ENCODE results near the gene LAMA2.

LAMA2 gene

DNA sequence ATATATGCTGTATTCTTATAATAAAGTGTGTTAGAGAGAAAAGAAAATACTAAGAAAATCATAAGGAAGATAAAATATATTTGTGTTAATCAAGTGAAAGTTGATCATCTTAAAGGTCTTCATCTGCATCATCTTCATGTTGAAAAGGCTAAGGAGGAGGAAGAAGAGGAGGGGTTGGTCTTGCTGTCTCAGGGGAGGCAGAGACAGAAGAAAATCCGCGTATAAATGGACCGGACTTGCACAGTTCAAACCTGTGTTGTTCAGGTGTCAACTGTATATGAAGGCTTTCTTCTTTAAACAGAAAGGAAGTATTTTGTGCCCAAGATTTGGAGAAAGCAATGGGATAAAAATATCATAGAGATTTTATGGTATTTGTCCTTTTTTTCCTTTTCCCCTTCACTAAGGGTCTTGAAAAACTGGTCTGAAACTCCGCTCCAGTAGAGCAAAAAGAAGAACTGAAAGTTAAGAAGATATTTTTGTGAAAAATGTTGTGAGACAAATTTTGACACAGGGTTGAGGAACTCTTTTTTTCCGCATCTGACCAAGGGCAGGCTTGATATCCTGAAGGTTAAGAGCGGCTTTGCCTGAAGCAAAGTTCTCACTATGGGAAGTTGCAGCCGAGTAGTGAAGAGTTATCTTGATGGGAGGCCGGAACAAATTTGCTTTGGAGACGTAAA, 350.7 kb downstream of the LAMA2 start:
- no peak for DNase-seq

DNA sequence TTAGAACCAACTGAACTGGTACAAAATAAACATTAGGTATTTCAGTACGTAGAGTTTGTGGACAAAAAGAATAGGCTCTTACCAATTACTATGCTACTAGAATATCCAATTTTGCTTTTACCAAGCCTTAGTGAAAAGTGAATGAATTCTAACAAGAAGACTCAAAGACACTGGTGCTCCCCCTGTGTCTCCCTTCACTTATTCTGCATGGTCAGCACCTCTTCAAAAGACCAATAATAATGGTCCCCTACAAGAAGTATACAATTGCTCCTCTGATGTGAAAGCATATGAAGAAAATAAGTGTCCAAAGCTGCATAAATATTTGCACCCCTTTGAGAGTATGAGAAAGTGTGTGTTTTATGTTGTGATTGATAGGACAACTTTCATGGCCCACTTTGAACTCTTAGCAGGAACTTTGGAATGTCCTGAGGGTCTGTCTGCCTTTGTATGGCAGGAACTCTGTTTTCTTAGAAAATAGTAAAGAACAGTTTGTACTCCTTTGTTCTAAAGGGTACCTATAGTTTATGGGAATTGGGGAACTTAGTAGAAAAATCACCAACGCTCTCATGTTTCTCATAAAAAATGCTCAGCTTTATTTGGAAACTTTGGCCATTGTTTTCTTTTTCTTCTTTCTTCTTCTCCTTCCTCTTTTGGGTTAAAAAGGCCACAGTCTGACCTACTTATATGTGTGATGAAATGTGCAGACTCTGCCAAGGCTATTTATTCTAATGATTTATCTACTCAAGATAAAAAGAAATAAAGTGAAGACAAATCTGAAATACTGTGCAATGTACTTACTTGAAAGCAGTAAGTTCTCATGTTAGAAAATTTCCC, 352.4 kb downstream of the LAMA2 start:
- no peak for DNase-seq

DNA sequence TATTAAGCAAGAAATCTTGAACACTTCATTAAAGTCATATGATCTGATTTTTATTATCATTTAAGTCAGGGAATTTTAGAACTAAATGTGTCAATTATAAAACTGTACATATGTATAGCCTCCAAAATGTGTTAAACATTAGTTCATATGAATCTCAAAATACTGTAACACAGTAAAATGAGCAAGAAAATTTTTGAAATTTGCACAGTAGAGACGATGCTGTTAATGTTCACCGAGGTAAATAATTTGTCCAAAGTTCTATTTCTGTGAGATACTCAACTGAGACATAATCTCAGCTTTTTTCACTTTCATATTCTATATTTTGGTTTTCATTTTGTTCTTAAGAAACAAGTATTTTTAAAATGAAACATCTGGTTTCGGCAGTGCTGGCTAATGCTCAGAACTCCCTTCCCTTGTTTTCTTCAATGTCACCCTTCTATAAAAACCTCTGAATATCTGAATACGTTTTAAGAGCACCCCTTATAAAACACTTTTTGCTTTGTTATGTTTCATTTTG, 353.1 kb downstream of the LAMA2 start:
- no peak for DNase-seq

DNA sequence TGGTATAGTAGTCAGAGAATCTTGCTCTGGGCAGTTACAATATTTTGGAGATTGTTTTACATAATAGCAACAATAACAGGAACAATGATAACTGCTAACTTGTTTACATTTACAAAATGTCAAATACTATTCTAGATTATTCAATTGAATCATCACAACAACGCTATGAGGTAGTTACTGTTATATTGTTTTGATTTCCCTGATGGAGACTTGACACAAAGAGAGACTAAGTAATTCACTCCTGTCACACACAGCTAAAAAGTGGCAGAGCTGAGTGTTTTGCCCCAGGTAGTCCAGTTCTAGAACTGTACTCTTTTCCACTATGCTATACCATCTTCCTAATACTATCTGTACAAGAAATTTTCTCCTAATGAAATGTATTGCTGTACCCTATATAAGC, 356.1 kb downstream of the LAMA2 start:
- DNase-seq = no peak

DNA sequence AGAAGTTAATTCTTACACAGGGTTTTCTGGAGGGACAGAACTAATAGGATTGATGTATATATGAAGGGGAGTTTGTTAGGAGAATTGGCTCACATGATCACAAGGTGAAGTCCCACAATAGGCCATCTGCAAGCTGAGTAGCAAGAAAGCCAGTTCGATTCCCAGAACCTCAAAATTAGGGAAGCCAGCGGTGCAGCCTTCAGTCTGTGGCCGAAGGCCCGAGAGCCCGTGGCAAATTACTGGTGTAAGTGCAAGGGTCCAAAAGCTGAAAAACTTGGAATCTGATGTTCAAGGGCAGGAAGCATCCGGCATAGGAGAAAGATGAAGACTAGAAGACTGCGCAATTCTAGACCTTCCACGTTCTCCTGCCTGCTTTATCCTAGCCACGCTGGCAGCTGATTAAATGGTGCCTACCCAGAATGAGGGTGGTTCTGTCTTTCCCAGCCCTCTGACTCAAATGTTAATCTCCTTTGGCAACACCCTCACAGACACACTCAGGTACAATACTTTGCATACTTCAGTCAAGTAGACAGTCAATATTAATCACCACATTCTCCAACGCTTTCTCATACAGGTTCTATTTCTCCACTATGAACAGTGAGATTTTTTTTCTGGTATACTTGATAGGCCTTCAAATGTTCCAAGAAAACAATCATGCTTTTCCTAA, 357.0 kb downstream of the LAMA2 start:
- DNase-seq = no peak

DNA sequence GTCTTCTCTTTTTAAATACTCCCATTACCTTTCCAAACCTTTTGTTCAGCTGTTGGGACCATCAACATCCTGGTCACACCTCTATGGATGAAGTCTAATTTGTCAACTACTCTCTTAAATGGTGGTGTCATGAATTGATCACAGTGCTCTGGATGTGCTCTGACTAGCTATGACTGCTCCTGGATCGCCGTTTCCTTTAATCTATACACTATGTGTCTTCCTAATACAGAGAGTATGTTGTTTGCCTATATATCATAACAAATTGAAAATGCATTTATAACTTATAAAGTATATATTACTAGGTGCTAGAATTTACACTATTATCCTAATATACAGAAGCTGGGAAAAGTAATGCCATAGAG, 357.5 kb downstream of the LAMA2 start:
- no peak for DNase-seq

DNA sequence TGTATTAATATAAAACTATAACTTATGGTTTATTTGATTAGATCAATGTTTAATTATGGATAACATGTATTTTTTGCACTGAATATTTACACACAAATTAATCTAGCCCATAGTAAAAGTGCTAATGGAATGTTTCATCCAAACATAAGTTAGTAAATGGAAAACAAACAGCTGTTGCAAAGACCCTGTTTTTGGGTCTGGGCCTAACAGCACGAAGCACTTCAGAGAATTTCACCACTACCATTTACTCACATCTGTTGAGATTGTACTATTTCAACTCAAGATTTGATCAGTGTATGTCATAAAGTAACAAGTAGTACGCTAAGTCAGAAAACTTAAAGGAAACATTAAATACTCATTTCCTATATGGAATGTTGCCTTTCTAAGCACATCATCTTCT, 359.6 kb downstream of the LAMA2 start:
- DNase-seq = no peak

DNA sequence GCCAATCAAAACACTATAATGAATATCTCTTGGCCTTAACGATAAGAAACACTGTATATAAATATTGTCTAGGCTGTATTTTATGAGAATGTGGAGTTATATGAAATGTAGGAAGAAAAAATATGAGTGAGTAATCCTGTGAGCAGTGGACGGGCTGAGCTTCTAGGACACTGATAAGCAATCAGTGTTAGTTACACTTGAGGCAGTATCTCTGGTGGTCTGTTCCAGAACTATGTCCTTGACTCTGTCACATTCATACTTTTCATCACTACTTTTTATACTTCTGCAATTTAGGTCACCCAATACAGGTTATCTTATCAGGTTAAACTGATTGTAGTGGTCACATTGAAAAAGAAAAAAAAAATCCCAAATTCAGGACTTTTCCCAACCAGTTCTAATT, 360.4 kb downstream of the LAMA2 start:
- DNase-seq = no peak

DNA sequence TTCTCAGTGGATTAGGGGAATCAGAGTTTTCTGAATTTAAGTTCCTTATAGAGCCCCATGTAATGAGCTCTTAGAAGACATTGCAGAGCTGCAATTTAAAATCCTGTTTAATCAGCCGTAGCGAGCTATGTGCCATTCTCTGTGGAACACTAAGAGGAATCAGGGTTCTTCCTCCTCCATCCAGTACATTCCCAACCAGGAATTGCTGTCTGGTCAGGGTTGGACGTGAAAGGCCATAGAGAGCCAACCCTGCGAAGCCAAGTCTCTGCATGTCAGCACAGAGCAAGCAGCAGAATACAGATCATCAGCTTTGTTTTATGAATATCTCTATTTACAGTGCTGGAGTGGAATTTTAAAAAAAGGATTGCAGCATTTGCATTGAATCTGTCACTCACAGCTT, 366.0 kb downstream of the LAMA2 start:
- DNase-seq = no peak

DNA sequence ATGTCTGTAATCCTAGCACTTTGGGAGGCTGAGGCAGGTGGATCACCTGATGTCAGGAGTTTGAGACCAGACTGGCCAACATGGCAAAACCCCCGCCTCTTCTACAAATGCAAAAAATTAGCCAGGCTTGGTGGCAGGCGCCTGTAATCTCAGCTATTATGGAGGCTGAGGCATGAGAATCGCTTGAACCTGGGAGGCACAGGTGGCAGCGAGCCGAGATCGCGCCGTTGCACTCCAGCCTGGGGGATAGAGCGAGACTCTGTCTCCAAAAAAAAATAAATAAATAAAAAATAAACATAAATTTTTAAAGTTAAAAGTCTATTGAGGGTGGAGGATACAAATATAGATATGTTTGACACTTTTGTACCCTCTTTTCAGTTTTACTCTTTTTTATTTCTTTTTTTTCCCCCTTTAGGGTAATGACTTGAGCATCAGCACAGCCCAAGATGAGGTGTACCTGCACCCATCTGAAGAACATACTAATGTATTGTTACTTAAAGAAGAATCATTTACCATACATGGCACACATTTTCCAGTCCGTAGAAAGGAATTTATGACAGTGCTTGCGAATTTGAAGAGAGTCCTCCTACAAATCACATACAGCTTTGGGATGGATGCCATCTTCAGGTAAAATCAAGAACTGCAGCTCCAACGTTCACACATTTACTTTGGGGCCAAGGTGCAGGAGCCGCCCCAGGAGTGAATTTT, 368.9 kb downstream of the LAMA2 start:
- DNase-seq = no peak

DNA sequence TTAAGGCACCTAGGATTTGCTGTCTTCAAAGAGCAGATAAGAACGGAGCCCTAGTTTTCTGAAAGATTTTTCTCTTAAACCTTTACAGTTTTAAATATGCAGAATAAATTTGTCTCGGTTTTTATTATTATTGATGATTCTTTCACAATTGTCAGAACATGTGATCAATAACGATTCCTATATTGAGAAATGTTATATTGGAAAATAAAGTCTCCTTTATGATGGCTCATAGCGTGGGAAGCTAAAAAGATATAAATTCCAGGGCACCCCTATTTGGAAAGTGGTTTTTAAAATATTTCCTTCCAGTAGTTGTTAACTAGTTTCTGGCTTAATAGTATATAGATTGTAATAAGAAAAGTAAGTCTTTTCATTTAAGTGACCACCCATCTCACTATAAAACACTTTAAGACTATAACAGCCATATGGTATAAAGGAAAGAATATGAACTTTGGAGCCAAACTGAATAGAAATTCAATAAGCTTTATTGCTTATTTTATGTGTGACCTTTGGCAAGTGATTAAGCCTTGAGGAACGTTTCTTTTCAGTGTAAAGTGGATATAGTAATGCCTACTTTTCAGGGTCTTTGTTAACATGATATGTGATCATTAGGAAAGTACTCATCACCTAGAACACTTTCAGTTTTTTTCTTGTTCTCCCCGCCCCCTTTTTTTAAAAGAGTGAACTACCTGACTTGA, 369.6 kb downstream of the LAMA2 start:
- DNase-seq = no peak

DNA sequence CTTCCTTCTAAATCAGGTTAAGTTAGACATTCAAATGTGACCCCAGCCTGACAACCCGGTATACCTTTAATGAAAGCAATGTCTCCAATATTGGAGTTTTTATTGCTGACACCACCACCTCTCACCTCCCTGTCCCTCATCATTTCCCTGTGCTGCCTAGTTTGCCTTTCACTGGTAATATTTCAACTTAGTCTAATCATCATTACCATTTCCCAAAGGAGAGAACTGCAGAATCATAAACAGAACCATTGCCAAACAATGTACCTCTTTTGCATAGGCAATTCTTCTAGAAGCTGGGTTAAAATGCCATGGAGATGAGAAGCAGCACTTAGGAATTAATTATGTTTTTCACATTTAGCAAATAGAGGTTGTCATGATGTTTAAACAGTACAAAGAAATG, 370.3 kb downstream of the LAMA2 start:
- no peak for DNase-seq

DNA sequence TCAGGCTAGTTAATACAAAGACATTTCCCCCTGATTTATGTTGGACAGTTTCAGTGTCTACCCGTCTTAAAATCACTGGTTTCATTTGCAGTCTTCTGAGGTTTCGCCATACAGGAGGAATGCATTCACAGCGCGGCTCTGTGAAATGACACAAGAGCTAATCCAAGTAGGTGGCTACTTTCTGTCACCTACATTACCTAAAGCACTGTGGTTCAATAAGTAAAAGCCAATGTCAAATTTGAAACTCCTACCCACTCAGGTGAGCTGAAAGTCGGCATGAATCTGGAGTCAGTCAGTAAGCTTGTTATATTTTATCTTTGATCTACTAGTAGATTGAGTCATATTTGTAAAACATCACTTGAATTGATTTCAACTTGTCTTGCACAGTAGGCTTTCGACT, 370.8 kb downstream of the LAMA2 start:
- no peak for DNase-seq

DNA sequence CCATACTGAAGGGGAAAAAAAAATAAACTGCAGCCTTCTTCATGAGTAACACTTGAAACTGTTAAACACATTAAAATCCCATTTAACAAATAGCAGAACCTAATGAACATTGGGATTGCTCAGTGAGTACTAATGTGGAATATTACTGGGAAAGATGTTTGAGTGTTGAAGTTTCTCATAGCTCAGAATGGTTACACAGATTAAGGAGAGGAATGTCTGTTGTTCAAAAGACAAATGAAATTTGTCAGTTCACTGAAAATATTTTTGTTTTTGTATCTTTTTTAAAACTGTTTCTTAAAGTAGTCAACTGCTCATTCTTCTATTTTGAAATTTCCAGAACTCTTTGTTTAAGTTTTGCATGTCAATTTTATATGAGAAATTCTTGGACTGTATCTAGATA, 374.3 kb downstream of the LAMA2 start:
- no peak for DNase-seq

DNA sequence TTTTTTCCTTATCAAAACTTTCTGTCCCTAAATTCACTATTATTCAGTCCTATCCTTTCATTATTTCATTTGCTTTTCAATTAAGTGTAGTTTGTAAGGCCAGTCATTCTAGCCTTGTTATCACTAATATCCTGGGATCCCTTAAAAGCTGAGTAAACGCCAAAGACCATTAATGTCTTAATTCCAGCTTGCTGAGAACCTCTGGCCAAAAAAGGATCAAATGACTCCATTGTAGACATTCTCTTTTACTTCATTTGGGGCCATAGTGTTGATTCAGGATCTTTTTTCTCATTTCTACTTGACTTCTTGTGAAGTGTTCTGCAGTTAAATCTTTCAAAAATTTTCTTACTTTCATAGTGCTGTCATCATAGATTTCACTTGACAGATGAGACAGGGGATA, 379.7 kb downstream of the LAMA2 start:
- DNase-seq = no peak

DNA sequence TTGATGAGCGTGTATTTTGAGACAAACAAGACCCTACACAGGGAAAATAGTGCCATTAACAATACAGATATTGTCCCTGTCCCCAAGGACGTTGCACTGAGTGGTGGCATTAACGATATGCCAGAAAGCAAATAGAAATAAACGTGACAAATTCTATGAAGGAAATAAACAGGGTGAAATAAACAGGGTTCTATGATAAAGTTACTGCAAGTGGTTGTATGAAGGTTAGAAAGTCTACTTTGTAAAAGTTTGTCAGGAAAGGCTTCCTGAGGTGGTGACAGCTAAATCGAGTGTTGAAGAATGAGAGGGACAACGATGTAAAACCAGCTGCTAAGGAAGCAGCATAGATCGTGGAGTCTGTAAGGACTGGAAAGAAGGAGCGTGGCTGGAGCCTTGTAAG, 380.2 kb downstream of the LAMA2 start:
- DNase-seq = no peak

DNA sequence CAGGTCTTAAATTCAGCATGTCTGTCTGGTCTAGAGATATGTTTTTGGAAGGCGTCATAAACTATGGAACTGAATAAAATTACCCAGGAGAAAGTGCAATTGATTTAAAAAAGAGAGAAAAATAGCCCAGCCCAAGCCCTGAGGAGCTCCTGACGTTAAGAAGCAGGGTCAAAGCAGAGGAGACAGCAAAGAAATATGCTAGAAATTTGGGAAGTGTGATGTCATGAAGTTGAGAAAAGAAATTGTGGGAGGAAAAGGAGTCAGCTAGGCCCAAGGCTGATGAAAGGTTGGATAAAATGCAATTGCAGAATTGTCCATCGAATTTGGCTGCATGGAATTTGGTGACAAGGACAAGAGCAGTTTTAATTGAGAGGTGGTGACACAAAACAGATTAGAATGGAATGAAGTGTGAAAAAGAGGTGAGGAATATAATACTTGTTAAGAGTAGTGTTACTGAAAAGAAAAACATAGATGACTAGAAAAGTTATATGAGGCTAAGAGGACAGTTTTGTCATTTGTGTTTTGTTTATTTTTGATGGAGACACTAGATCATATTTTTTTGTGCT, 381.6 kb downstream of the LAMA2 start:
- no peak for DNase-seq

DNA sequence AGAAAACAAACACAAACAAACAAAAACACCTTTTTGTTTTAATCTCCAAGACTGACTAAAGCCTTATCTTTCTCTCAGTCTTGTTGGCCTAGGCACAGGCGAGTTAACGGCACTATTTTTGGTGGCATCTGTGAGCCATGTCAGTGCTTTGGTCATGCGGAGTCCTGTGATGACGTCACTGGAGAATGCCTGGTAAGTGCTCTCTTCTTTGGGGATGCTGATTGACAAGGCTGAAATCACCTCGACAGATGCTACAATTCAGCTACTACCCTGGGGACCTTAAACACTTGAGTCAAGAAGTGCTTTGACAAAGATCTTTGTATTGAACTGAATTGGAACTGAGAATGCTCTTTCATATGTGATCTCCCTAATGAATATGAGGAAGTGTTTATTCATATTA, 384.1 kb downstream of the LAMA2 start:
- DNase-seq = no peak

DNA sequence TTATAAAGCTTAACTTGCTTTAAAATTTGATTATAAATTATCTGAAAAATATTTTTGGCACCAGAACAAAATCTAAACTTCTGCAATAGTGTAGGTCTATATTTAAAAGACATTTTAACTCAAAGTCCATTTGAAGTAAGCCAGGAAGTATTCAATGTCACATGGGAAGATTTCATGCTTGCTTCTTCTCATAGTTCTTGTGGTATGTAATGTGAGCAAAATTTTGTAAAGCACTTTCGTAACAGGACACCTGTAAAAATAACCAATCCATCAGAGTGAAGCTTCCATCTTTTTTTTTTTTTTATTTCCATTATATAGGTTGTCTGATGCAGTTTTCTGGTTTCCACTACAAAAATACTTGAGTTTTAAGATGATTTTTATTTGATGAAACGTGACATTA, 386.1 kb downstream of the LAMA2 start:
- DNase-seq = no peak

DNA sequence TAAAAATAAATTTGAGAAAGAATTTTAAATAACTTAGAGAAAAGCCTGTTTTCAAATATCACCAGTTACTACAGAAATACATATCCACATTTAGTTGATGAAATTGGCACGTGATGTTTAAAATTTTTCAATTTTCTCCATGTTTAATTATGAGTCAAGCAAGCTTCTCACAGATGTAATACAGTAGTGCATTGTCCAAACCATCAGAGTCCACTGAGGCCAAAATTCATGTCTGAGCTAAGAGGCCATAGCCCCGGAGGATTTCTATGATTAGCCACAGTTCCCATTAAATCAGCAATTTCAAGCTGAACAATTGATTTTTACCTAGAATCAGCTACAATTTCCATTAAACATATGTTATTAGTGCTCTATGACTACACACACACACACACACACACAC, 387.0 kb downstream of the LAMA2 start:
- DNase-seq = no peak

DNA sequence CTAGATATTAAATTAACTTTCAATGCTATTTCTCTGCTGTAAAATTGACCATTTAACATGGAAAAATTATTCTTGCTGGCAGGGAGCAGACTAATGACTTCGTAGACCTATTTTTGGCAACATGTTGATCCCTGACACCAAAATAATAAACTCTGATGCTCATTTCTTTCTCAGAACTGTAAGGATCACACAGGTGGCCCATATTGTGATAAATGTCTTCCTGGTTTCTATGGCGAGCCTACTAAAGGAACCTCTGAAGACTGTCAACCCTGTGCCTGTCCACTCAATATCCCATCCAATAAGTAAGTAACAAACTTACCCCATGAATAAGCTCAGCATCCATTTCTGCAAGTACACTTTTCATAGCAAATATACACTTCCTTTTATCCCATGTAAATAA, 387.5 kb downstream of the LAMA2 start:
- no peak for DNase-seq

DNA sequence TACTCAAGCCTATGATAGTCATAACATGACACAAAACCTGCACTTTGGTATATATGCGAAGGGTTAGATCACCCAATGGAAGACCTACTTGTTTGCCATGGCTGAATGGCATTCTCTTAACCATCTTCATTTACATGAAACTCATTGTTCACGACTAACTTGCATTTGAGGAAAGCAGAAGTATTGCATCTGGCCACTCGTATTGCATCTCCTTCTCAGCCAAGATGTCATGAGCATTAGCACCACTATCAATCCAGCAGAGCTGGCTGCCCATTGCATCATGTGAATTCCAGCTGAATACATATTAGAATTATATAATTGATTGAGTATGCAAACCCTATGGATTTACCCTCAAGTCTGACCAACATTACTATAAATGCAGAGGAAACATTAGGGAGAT, 390.2 kb downstream of the LAMA2 start:
- no peak for DNase-seq
